Stimulated activated CD4-positive, alpha-beta T cell treated with anti-CD3 and anti-CD28 coated beads, Interleukin-12 subunit alpha, Interleukin-12 subunit beta, amount 100 ng/mL, for 4 hours (primary cell): ENCODE results near the gene ELL2.

Experiments
- DNase-seq: peaks from one replicate; pipeline ENCODE4 v3.0.0-alpha.2; 2020

Gene ELL2

DNA sequence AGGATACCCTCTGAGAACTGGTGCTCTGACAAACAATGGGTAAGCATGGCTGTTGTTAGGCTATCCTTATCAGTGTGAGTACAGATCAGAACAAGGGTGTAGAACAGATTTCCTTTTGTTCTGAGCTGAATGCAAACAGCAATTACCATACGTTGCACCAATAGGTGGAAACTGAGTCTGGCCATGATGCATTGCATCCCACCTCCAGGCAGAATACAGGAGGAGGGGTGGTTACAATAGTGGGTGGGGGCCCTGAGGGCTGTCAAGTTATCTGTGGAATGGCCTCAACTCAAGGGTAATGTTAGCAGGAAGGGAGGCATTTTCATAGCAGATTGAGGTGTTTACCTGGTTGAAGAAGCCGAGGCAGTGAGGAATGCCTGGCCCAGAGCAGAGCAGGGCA lies 84.9 kb downstream of the ELL2 start:
- no peak for DNase-seq

DNA sequence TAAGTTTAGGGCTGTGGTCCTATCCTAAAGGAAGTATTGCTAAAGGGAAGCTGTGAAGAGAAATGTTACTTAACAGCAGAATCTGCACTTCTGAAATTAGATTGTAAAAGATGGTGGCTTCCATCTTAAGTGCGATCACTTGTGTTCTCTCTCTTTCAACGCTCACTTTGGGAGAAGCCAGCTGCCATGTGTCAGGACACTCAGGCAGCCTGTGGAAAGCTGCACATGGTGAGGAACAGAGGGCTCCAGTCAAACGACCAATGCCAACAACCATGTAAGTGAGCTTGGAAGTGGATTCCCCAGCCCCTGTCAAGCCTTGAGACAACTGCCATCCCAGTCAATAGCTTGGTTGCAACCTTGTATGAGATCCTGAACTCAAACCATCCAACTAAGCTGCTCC lies 87.4 kb downstream of the ELL2 start:
- no peak for DNase-seq

DNA sequence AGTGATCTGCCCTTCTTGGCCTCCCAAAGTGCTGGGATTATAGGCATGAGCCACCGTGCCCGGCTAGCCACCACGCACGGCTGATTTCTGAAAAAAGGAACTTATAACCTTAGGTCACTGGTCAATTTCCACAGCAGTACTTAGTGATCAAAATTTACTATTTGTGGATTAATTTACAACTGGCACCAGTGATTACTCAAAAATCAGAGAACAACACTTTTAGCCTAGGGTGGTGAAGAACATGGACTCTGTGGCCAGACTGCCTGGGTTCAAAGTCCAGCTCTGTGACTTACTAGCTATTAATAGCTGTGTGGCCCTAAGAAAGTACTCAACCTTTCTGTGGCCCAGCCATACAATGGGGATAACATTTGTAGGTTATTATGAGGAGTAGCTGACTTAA lies 88.3 kb downstream of the ELL2 start:
- DNase-seq, result no peak

DNA sequence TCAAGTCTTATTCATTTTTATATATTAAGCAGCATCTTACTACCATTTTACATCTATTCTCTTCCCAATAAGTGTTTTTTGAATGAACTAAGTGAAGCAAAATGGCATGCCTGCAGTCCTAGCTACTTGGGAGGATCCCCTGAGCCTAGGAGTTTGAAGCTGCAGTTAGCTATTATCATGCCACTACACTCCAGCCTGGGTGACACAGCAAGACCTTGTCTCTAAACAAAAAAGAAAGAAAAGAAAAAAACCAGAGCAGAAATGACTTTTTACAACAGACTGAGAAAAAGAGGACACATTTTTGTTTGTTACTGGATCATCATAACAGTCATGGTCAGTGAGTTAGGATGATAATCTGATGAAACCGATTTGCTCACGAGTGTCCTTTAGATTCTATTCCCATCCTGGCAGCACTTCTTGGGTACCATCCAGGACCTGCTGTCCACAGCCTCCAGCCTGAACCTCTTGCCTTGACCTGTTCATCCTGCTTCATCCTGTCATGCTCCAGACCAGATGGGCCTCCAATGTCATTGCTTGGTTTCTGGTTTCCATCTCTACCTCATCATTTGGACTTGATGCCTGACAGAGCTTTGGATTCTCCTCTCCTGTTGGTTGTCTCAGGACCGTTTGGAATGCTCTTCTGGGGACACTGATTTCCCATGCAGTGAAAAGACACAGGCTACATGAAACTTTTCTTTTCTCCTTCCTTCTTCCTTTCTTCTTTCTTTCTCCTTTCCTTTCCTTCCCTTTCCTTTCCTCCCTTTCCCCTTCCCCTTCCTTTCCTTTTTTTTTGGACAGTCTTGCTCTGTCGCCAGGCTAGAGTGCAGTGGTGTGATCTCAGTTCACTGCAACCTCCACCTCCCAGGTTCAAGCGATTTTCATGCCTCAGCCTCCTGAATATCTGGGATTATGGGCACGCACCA lies 89.0 kb downstream of the ELL2 start:
- no peak for DNase-seq

DNA sequence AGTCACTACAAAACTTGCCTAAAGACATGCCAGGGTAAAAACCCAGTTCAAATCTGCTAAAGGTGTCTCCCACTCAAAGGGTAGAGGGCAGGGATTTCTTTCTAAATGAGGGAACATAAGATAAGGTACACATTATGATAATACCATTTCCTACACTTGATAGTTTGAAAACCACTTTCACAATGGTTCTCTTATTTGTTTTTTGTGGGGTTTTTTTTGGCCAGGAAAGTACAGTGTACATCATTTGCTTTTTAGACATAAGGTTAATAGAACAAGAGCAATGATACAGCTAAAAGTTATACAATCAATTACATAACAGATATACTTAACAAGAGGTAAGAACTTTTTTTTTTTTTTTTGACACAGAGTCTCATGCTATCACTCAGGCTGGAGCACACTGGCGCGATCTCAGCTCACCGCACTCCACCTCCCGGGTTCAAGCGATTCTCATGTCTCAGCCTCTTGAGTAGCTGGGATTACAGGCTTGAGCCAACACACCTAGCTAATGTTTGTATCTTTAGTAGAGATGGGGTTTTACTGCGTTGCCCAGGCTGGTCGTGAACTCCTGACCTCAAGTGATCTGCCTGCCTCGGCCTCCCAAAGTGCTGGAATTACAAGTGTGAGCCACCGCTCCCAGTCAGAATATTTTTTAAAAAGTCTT lies 90.4 kb downstream of the ELL2 start:
- no peak for DNase-seq

DNA sequence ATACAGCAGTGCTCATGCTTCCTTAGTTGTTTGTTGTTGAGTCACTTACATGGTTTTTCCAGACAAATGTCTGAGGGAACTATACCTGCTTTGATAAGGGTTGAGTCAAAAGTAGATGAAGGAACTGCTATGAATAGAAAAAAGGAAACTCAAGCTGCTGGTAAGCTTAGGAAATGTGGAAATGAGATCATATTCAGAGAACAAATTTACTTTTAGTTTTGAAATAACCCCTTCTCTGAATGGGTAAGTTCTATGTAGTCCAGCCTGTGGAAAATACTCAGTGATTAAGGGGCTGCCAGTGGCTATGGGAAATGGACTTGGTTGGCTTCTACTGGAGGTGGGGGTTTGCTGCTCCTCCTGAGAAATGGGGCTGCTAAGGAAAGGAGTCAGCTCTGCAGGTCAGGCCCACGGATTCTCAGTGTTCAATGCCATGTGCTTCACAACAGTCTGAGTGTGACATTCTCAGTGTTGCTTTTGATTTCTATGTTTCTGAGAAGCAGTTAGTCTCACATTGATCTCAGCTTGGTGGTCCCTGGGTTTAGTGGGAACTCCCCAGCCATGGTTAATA lies 91.5 kb downstream of the ELL2 start:
- DNase-seq, result peak; percentile 42

DNA sequence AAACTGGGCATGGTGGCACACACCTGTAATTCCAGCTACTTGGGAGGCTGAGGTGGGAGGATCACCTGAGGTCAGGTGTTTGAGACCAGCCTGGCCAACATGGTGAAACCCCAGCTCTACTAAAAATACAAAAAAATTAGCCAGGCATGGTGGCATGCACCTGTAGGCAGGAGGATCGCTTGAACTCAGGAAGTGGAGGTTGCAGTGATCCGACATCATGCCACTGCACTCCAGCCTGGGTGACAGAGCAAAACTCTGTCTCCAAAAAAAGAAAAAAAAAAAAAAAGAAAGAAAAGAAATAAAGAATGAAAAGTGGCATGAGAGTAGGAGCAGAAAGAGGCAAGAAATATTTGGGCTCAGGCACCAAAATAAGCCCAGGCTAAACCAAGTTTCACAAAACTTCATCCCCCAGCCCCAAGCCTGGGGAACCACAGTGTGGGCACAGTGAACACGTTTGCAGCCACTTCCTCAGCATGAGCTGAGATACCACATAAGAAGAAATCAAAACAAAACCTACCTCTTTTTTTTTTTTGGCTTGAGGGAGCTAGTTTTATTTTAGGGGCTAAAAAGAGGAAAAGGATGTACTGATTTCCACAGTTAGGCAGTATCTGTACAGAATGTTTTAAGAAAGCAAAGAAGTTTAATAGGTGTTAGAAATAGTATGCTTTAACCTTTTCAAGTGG lies 92.3 kb downstream of the ELL2 start:
- DNase-seq, result peak; percentile 28

DNA sequence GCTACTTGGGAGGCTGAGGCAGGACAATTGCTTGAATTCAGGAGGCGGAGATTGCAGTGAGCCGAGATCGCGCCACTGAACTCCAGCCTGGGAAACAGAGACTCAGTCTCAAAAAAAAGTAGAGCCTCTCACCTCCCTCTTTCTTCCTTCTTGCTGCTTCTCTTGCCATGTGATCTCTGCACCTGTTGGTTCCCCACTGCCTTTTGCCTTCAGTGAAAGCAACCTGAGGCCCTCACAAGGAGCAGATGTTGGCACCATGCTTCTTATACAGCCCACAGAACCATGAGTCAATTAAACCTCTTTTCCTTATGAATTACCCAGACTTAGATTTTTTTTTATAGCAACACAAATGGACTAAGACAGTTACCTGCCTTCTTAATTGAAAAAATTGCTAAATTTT lies 93.5 kb downstream of the ELL2 start:
- no peak for DNase-seq

DNA sequence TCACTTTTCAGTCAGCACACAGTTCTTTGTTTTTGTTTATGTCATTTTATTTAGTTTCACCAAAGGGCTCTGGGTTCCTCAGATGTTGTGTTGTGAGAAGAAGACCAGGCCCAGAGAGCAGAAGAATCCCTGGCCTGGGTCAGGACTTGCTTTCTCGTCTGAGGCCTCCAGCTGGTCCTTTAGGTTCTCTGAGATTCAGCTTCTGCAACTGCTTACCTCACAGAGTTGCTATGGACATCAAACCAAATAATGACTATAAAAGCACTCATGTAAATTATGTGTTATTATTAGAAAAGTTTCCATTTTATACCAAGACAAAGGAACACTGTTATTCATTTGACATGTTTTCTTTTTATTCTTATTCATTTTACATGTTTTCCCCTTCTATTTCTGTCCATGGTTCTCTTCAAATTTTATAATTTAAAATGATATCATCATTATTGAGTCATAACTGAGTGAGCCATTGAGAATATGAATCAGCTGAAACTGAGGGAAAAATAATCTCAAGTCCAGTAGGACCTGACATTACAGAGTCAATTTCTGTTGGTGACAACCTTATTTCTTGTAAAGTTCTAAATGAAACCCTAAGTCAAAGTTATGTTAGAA lies 95.1 kb downstream of the ELL2 start:
- no peak for DNase-seq

DNA sequence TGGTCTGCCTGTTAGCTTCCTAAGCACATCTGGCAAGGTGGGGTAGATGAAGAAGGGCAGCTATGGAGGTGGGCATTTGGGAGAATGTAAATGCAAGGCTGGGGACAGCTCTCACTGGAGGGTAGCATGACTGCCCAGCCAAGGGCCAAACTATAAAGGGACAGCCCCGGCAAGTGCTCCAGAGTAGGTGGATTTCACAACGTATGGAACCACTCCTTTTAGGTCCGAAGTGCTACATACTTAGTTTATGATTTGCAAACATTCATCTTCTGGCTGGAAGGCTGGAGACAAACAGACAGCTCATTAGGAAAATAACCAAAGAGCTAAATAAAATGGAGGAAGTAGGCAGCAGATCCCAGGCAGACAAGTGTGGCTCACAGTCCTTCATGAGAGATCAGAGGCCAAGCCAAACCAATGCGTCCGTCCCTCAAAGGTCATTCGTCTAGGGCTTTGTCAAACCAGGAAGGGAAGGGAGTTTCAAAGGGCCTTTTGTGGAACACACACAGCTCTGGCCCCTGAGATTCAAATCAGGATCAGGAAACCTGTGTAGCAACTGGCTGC lies 96.6 kb downstream of the ELL2 start:
- DNase-seq, result no peak

DNA sequence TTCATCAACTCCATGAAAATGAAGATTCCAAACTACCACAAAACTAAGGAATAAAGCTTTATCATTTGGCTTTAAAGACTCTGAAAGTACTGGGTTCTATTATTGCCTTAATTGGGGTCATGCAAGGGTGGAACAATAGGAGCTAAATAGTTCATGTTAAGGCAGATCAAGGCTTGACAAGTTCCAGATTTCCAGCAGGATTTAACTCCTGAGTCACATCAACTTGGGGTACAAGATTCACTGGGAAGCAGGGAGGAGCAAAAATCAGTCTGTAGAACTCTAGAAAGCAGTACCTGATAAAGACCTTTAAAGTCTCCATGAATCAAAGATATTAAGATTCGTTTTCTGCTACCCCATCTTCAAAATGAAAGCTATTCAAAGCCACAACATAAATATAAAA lies 97.2 kb downstream of the ELL2 start:
- no peak for DNase-seq

DNA sequence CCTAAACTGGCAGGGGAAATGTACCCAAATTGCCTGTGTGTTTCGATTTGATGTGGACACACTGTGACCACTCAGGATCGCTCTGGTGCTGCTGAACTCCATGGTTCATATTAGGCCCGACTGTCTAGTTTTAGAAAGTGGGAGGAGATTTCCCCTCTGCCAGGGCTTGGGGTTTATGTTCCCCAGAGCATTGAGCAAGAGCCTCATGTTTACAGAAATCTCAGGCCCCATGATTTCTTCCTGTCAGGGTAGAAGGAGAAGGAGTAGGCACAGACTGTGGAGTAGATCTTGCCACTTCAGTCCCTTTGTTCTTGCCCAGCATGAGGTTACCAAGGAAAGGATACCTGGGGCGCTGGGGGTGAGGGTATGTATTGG lies 98.3 kb downstream of the ELL2 start:
- no peak for DNase-seq

DNA sequence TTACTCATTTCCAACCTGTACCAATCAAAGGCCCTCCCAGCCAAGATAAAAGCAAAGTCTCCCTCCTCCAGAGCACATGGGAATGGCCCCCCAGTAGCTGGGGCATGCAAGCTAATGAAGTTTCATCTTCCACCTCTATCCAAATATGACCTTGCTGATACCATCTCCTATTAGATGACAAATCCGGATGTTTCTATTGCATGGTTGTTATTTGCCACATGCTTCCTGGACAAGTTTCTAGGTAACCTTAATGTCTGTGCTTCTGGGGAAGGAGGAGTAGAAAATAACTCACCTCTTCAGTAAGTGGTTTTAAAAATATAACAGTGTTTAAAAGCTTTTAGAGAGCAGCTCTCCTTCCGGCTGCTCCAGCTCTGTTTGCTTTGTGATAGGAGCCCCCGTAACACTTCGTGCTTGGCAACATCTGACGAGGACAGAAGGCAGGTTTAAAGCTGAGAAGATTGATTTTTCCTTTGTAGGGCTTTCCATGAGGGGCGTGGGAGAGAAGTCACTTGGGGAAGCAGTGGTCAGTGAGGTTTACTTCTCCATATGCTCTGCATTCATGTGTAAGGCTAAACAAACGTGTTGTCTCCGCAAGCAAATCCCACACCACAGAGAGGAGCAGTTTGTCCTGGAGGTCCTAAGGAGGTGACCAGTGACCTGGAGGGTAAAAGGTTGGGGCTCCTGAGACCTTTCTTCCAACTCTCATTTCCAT lies 98.8 kb downstream of the ELL2 start:
- DNase-seq, result no peak

DNA sequence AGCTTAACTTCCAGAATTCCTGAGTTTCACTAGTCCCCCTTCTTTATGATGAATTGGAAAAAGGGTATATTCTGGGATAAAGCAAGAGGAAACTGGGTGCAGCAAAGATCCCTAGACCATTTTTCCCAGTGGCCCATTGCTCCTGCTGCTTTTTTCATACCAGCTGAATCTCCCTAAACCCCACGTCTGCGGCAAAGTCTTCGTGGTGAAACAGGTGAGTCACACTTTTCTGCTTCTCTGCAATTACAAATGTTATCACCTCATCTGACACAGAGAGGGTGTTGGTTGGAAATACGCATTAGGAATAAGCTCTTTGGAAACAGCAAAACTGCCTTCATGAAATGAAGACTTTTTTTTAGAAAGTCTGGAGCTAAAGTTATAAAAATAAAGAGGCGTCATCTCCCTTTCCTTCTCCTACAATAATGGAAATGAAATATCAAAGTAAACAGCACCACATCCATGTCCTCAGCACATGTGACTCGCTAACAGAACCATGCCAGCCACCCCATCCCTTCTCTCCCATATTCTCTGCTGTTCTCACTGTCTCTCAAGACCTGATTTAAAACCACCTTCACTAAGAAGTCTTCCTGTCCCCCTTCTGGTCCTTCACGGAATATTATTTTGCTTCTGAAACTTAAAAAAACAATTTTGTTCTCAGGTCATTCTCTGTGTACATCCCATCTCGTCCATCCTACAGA lies 99.6 kb downstream of the ELL2 start:
- DNase-seq, result no peak

DNA sequence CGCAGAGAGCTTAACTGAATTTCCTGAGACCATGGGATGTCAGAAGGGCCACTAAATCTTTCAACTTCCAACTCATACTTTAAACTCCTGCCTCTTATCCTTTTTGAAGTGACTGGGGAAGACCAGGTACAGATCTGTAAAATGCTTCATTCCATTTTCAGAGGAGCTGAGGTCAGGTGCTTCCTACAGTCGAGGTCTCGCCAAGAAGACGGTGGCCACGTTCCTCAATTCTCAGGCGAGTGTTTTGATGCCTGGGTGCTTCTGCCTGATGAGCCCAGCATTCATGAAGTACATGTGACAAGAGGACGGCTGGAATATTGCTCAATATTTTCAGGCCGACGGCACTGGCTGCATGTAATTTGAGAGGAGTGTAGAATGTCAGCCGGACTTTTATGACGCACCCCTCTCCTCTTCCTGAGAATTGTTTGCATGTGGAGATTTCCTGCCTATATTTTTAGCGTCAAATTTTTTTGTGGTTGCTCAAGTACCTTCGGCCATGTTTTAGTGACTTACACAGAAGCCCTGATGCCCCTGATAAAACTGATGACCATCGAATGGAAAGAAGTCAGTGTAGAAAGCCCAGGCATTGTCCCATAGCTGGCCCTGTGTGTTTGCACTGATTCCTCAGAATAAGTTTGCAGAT lies 100.3 kb downstream of the ELL2 start:
- no peak for DNase-seq

DNA sequence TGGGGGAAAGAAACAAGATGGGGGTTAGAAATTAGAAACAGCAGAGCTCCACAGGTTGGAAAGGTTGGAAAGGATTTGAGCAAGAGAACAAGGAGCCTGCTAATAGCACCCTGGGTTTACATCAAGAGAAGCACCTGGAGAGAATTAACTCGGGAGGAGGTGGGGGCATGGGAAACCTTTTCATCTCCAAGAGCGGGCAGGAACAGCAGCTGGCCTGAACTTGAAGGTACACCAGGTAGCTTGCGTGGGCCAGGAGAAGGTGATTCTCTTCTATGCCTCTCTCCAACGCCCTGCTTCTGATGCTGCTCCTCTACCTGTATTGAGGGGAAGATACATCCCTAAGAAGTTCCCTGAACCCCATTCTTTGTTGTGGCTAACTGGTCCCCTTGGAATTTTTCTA lies 102.0 kb downstream of the ELL2 start:
- DNase-seq, result no peak

DNA sequence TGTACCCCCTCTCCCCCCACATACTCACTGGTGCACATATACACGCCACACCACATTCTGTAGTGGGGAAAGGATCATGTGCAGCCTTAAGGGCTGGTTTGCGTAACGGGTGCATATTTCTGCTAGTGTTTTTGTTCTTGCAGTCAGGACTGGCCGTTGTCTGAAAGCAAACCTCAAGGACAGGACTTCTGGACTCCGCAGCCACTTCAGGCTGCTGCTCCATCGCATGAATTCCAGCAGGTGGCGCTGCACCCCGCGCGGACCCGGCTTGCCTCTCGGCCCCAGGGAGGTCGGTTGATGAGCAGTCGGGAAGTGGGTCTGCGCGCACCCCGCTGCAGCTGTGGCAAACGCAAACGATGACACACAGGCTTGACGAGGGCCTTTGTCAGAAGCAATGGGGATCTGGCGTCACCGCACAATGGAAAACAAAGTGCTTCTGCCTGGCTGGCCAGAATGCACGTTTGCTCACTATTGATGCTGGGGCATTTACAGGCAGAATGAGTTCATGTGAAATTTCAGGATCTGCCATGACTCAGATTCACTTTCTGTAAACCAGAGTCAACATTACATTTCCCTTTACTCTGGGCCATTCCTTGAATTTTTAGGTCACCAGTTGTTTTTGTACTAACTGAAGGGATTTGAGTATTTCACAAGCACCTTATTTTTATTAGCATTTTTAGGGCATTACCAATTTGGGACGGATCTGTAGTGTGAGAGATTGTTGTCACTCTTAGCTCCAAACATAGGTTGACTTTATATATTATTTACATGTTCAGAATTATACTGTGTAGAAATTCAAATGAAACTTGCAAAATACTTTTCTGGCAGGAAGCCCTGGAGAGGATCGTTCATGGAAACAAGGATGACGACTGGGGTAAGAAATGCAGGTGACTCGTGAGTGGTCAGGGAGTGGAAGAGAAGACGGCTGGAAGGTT lies 102.7 kb downstream of the ELL2 start:
- DNase-seq, result peak; percentile 90

DNA sequence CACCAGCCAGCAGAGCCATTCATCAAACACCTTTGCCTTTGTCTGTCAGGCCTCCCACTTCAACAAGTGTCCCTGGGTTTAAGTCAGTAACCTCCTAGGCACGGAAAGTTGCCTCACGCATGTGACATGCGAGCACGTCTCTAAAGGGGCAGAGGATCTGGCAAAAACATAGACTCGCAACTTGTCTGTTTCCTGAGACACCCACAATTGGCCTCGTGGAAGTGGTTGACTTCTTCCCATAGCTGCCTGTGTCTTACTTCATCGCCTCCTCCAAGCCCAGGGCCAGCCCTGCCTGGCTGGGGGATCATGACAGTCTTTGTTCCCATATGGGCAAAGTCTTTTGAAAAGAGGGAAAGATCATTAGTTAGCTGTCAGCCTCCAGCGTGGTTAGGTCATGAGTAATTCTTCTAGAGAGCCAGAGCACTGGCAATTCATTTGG lies 103.6 kb downstream of the ELL2 start:
- no peak for DNase-seq

DNA sequence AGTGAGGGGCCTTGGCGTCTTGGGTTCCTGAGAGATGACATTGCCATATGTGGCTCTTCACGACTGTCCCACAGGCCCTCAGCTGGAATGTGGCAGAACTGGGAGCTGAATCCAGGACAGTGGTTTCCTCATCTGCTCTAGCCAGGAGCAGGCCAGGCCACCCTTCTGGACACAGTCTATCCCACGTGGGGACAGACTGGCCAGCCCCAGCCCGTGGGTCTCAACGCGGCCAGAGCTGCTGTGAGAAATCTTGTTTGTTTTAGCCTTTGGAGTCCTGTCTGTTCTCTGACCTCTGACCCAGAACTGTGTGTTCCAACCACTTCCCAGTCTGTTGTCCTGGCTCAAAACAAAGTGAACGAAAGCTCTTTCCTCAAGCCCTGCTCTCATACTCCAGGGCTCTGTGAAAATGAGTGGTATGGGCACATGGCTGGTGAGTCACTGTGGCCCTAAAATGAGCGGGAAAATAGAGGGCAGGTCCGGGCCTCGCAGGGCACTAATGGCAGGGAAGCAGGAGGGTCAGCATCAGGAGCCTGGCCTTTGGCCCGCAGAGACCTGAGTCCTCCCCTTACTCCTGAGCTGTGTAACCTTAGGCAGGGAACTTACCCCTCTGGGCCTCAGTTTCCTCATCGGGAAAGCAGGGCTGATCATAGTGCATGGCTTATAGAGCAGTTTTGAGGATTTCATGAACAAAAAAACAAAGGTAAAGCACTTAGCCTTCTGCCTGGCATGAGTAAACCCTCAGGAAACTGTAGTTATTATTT lies 104.3 kb downstream of the ELL2 start:
- no peak for DNase-seq
